ENCODE results near the gene RSBN1L. TPM values are rescaled to one million over a fixed set of nuclear protein-coding genes. Genes with fewer than 3 reads are reported as not detected.

RSBN1L gene
- total RNA-seq, 1 donor from 2014 or later, result 27.7 TPM

- no peak overlapping the region for H3K4me3 ChIP-seq
- H3K36me3 ChIP-seq, result peaks cover 22% of the 10 kb centered on the region
- no peak for ATAC-seq
- no peaks in the 10 kb centered on the region for H3K27me3 ChIP-seq
- H3K4me1 ChIP-seq, result peaks cover 4% of the 10 kb centered on the region
- H3K9me3 ChIP-seq, result no peaks in the 10 kb centered on the region
- no peak overlapping the region for H3K27ac ChIP-seq
- no peak for TF ChIP-seq CTCF (IDR thresholded peaks at IDR 0.05)
- DNase-seq, result no peak
- intact Hi-C loops (cut with DNase I), result loop anchor here (10.0 kb wide), 1 partner anchor 92 kb away; no protein-coding TSS in a partner anchor
These were observed 33.4 kb upstream of the RSBN1L start for GRCh38 chr7:77662869-77663268.

GRCh38 chr7:77664715-77665114 lies 31.5 kb upstream of the RSBN1L start:
- no peak for TF ChIP-seq CTCF (IDR thresholded peaks at IDR 0.05)
- DNase-seq (no peak), ATAC-seq (no peak)
- Histone ChIP-seq H3K27me3 (no peaks in the 10 kb centered on the region), H3K4me1 (peaks cover 4% of the 10 kb centered on the region), H3K9me3 (no peaks in the 10 kb centered on the region), H3K36me3 (peaks cover 14% of the 10 kb centered on the region), H3K4me3 (no peak overlapping the region), H3K27ac (no peak overlapping the region)
- intact Hi-C loops (cut with DNase I), result loop anchor here (10.0 kb wide), 1 partner anchor 90 kb away; no protein-coding TSS in a partner anchor

GRCh38 chr7:77665161-77665560 lies 31.1 kb upstream of the RSBN1L start:
- TF ChIP-seq CTCF (IDR thresholded peaks at IDR 0.05), result no peak
- peaks cover 4% of the 10 kb centered on the region for H3K4me1 ChIP-seq
- H3K9me3 ChIP-seq, result no peaks in the 10 kb centered on the region
- no peak overlapping the region for H3K27ac ChIP-seq
- no peak for DNase-seq
- ATAC-seq, result no peak
- H3K27me3 ChIP-seq, result no peaks in the 10 kb centered on the region
- intact Hi-C loops (cut with DNase I), result loop anchor here (10.0 kb wide), 1 partner anchor 90 kb away; no protein-coding TSS in a partner anchor
- peaks cover 13% of the 10 kb centered on the region for H3K36me3 ChIP-seq
- no peak overlapping the region for H3K4me3 ChIP-seq

DNA sequence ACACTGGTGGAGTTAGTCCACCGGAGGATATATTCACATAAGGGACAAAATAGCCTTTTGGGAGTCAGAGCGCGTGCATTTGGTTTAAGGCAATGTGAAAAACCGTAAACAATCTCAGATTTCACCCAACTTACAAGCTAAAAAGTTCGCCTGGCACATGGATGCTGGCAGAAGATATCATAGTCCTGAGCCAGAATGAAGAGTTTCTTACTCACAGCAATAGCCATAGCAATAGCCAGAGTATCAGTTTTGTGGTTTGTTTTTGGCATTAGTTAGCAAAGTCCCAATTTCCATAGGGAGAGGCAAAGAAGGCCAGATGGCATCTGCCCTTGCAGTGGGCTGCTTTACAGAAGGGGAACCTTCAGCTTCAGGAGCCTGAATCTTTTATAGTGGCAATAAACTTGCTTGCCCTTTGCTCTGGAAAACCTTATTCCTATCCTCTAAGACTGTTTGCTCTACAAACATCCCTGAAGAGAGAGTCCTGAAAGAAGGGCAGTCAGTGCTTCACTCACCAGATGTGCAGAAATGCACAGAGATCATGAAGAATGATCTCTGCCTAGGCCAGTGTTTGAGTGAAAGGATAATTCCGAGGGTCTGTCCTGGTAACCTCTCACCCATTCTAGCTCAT lies 28.7 kb upstream of the RSBN1L start:
- Histone ChIP-seq H3K27ac (no peak overlapping the region), H3K4me1 (peaks cover 4% of the 10 kb centered on the region), H3K36me3 (peaks cover 8% of the 10 kb centered on the region), H3K4me3 (no peak overlapping the region), H3K27me3 (no peaks in the 10 kb centered on the region), H3K9me3 (no peaks in the 10 kb centered on the region)
- intact Hi-C loops (cut with DNase I), result loop anchor here (10.0 kb wide), 1 partner anchor 87 kb away; no protein-coding TSS in a partner anchor
- ATAC-seq (no peak), DNase-seq (no peak)
- TF ChIP-seq CTCF (IDR thresholded peaks at IDR 0.05), result no peak

- H3K4me1 ChIP-seq, result no peaks in the 10 kb centered on the region
- H3K27ac ChIP-seq, result no peak overlapping the region
- ATAC-seq, result peak; percentile 85
- no peak overlapping the region for H3K4me3 ChIP-seq
- no peak for TF ChIP-seq CTCF (IDR thresholded peaks at IDR 0.05)
- no peaks in the 10 kb centered on the region for H3K36me3 ChIP-seq
- no peaks in the 10 kb centered on the region for H3K27me3 ChIP-seq
- H3K9me3 ChIP-seq, result no peaks in the 10 kb centered on the region
- DNase-seq, result peak; percentile 73
- intact Hi-C loops (cut with DNase I), result no loop called here
These were observed 21.4 kb upstream of the RSBN1L start for GRCh38 chr7:77674878-77675277.
